Measurements from ENCODE around the gene PELI1. TPM values are rescaled to one million over a fixed set of nuclear protein-coding genes. Genes with fewer than 3 reads are reported as not detected.

The PELI1 gene
- total RNA-seq, 1 donor, result 5.8 TPM

DNA sequence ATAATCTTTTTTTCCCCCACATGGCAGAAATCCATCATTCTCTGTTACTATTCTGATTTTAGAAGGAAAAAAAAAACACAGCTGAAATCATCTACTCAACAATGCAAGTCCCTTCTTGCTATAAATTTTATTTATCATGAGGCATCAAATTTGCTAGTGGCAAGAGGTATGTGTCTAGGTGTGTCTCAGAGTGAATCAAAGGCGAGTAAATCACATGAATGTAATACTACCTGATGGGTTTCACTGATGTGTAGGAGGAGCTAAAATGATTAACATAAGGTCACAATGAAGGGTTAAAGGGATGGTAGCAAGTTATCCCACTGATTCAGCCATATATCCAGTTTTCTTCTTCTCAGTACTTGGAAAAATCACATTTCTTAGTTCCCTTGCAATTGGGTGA is 24.5 kb upstream of the PELI1 start:
- H3K4me3 ChIP-seq (ENCODE audit: low read depth, low read length), result no peak overlapping the region

DNA sequence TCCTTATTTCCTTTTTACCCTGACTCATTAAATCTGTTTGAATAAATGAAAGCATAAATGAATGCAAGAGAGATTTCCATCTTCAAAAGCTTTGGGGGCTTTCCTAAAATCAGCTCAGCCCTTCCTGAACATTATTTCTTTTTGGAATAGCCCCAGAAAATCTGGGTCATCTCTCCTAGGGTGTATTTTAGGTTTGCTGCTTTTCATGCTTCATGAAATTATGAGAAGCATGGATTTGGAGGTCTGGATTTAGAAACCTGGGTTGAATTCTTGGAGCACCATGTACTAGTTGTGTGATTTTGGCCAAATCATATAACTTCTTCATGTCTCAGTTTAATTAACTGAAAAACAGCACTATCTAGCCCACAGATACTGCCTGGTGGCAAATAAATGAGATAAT is 24.0 kb upstream of the PELI1 start:
- TF ChIP-seq, protein P1, sequence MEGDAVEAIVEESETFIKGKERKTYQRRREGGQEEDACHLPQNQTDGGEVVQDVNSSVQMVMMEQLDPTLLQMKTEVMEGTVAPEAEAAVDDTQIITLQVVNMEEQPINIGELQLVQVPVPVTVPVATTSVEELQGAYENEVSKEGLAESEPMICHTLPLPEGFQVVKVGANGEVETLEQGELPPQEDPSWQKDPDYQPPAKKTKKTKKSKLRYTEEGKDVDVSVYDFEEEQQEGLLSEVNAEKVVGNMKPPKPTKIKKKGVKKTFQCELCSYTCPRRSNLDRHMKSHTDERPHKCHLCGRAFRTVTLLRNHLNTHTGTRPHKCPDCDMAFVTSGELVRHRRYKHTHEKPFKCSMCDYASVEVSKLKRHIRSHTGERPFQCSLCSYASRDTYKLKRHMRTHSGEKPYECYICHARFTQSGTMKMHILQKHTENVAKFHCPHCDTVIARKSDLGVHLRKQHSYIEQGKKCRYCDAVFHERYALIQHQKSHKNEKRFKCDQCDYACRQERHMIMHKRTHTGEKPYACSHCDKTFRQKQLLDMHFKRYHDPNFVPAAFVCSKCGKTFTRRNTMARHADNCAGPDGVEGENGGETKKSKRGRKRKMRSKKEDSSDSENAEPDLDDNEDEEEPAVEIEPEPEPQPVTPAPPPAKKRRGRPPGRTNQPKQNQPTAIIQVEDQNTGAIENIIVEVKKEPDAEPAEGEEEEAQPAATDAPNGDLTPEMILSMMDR (IDR thresholded peaks at IDR 0.05; ENCODE audit: insufficient read depth, low read length), result no peak
- no peak for DNase-seq (ENCODE audit: low read depth)

More for the DNA sequence above, 24.5 kb upstream of the PELI1 start:
- TF ChIP-seq, protein P1 (IDR thresholded peaks at IDR 0.05; ENCODE audit: insufficient read depth, low read length), result no peak
- no peak for DNase-seq (ENCODE audit: low read depth)

DNA sequence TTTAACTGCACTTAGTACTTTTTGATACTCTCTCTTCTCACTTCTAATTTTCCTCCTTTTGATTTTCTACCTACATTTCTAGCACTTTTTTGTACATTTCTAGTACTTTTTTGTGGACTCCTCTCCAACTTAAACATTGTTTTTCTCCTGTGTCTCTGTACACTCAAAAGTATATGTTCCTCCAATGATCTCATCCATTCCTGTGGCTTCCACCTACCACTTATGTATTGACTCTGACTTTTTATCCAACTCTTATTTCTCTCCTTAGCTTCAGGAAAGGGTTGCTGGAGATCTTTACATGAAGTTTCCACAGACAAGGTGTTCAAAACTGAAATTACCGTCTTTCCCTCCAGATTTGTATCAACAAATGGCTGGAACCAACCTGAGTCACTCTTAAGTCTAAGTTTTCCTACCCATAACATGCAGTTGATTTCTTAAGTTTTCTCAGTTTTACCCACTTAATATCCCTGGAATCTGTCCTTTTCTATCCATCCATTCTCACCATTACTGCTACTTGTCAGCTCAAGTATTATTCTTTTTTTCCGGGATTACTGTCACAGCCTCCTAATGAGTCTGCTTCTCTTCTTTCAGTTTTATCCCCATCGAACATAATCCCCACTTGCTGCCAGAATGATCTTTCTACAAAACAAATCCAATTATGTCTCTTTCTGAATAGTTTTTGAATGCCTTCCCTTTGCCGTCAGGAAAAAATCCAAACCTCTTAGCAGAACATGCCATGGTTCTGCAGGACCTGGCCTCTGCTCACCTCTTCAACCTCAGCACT is 22.6 kb upstream of the PELI1 start:
- TF ChIP-seq, protein P1 (IDR thresholded peaks at IDR 0.05; ENCODE audit: insufficient read depth, low read length), result no peak
- H3K4me3 ChIP-seq (ENCODE audit: low read depth, low read length), result no peak overlapping the region
- DNase-seq (ENCODE audit: low read depth), result no peak

More for the DNA sequence above, 24.0 kb upstream of the PELI1 start:
- no peak overlapping the region for H3K4me3 ChIP-seq (ENCODE audit: low read depth, low read length)

DNA sequence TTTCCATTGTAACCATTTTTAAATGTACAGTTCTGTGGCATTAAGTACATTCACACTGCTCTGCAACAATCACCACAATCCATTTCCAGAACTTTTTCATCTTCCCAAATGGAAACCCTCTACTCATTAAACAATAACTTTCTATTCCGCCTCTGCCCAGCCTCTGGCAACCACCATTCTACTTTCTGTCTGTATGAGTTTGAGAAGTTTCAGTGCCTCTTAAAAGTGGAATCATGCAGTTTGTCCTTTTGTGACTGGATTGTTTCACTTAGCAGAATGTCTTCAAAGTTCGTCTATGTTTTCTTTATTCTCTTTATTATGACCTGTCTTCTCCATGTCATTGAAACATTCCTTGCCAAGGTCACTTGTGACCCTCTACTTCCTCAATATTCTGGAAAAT is 22.0 kb upstream of the PELI1 start:
- H3K4me3 ChIP-seq (ENCODE audit: low read depth, low read length), result no peak overlapping the region
- no peak for DNase-seq (ENCODE audit: low read depth)
- TF ChIP-seq, protein P1 (IDR thresholded peaks at IDR 0.05; ENCODE audit: insufficient read depth, low read length), result no peak

DNA sequence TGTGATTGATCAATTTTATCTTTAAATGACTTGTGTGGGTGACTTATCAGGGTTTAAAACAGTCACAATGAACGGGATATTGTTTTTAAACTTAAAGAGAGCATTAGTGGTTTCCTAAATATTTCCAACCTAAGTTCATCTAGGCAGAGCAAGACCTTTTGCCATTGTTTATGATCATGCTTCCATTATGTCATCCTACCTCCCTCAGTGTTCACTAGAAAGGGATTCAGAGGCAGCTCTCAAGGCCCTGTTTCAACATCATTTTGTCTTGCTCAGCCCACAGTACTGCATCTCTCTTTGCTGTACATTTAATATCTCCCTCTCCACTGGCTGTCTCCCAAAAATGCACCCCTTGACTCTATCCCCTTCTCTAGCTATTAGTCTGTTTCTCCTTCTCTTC is 21.5 kb upstream of the PELI1 start:
- TF ChIP-seq, protein P1 (IDR thresholded peaks at IDR 0.05; ENCODE audit: insufficient read depth, low read length), result no peak
- DNase-seq (ENCODE audit: low read depth), result peak; percentile 51
- H3K4me3 ChIP-seq (ENCODE audit: low read depth, low read length), result no peak overlapping the region

DNA sequence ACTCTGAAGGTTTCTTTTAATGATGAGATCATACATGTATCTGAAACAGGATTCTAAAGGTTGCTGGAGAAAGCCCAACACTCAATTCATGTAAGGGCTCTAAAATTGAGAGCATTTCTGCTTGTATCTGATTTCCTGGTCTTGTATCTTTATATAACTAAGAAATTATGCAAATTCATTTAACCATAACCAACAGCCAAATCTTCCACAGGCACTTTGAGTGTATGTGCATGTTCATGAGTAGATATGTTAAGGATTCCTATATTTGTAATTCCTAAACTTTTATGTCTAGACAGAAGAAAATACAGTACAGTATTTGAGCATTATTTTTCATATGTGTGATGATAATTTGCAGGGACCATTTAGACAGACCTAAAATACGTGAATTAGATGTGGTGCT is 20.4 kb upstream of the PELI1 start:
- H3K4me3 ChIP-seq (ENCODE audit: low read depth, low read length), result no peak overlapping the region
- TF ChIP-seq, protein P1 (IDR thresholded peaks at IDR 0.05; ENCODE audit: insufficient read depth, low read length), result no peak
- no peak for DNase-seq (ENCODE audit: low read depth)

All from fibroblast of the aortic adventitia (primary cell).